SK-N-MC (cell line): ENCODE results near the gene SCAF1.

Source experiments
- EZH2 ChIP-seq: fragments of 200-600 bp; sonication (generic); IDR thresholded peaks from one replicate; pipeline ENCODE4 v1.6.1; 2017; ENCODE audit warnings: antibody characterized with exemption
- POLR2AphosphoS5 ChIP-seq: IDR thresholded peaks from 2 replicates; pipeline ENCODE4 v1.6.1; 2012; ENCODE audit warnings: mild to moderate bottlenecking, low read depth, low read length, borderline replicate concordance

DNA sequence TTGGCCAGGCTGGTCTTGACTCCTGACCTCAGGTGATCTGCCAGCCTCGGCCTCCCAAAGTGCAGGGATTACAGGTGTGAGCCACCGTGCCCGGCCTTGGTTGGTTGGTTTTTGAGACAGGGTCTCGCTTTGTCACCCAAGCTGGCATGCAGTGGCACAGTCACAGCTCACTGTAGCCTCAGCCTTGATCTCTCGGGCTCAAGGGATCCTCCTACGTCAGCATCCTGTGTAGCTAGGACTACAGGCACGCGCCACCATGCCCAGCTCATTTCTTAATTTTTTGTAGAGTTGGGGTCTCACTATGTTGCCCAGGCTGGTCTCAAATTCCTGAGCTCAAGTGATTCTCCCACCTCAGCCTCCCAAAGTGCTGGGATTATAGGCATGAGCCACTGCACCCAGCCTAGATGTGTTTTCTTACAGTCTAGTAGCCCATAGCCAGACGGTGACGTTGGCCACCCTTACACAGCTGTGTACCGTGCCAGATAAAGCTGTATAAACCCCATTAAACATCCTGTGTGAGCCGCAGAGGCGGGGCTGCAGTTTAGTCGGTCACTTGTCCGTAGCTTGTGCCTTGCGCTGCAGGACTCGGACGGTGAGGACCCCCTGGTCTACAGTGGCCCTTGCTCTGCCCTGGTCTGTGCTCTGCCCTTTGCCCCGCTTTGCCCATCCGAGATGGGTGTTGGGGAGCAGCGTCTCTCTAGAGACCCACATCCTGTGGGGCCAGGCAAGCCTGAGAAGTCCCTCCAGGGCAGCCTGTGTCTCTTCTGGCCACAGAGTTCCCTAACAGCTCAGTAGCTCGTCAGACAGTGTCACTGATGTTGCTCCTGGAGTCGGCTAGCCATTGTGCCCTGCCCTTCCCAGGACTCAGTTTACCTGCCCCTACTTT is 13.8 kb downstream of the SCAF1 start:
- TF ChIP-seq EZH2 (no peak), POLR2AphosphoS5 (no peak)
